GM12878 (cell line): ENCODE results near the gene IQSEC2. TPM values are rescaled to one million over a fixed set of nuclear protein-coding genes. Genes with fewer than 3 reads are reported as not detected.

Experiments
- ATAC-seq: fragments of 200-7000 bp; cut with Tn5 transposase; 3 replicates; pipeline ENCODE4 v1.9.1; 2020; ENCODE audit warnings: mild to moderate bottlenecking, moderate library complexity
- BruUV-seq: library from RNA; stranded (reverse); fragments of 400-500 nt; replicated peaks from 2 replicates; lab custom pipeline; 2021; lab: Mats Ljungman, UMichigan
- CTCF ChIA-PET: fragments of 300-600 bp; sonication (Branson Sonifier 250); formaldehyde crosslinking; extraction: SDS; loops from one replicate; lab custom pipeline; 2021; ENCODE audit warnings: inconsistent platforms; lab: Yijun Ruan, JAX
- POLR2A ChIA-PET: fragments of 350-600 bp; formaldehyde crosslinking; extraction: SDS; loops from one replicate; lab custom pipeline; 2021; ENCODE audit warnings: inconsistent platforms; lab: Charles Lee
- RAD21 ChIA-PET: fragments of 300-600 bp; sonication (Branson Sonifier 250); formaldehyde crosslinking; loops from one replicate; lab custom pipeline; 2023; ENCODE audit warnings: antibody characterized with exemption; ENCODE audit not compliant: unreplicated experiment; lab: Charles Lee
- SMC1A ChIA-PET: fragments of 300-600 bp; sonication (Branson Sonifier 250); formaldehyde crosslinking; loops from one replicate; lab custom pipeline; 2023; ENCODE audit not compliant: unreplicated experiment, uncharacterized antibody; lab: Charles Lee
- DNase-seq: peaks from one replicate; pipeline ENCODE4 v3.0.0-alpha.2; 2011; ENCODE audit warnings: low read depth, low spot score
- FAIRE-seq: peaks from 3 replicates; lab custom pipeline; 2011; peaks lifted over from hg19 to GRCh38; lab: Jason Lieb, UNC
- H2AFZ ChIP-seq: 2 replicates; pipeline ENCODE4 v1.6.0; 2011; ENCODE audit warnings: low read depth, low read length, control low read depth; ENCODE audit not compliant: control insufficient read depth
- H3K27ac ChIP-seq: 2 replicates; pipeline ENCODE4 v1.5.1; 2011; ENCODE audit warnings: control low read depth; ENCODE audit not compliant: control insufficient read depth, insufficient read depth
- H3K27me3 ChIP-seq, 2 experiments: replicated peaks in 1 of 2; 2 replicates each; pipeline versions ENCODE4 v1.6.0 to v1.6.1; 2011; ENCODE audit warnings: low read length in 1 of 2; ENCODE audit not compliant: control insufficient read depth in 2 of 2, insufficient read depth in 2 of 2
- H3K36me3 ChIP-seq, 2 experiments: 2 replicates each; pipeline ENCODE4 v1.5.1; 2011; ENCODE audit warnings: low read length in 1 of 2; ENCODE audit not compliant: control insufficient read depth in 2 of 2, insufficient read depth in 2 of 2
- H3K4me1 ChIP-seq: 2 replicates; pipeline ENCODE4 v1.6.1; 2011; ENCODE audit warnings: mild to moderate bottlenecking, low read length, moderate library complexity, mixed read lengths; ENCODE audit not compliant: control insufficient read depth, insufficient read depth
- H3K4me2 ChIP-seq: 2 replicates; pipeline ENCODE4 v1.6.0; 2011; ENCODE audit warnings: control low read depth; ENCODE audit not compliant: control insufficient read depth, insufficient read depth
- H3K4me3 ChIP-seq: fragments of 200-600 bp; sonication (generic); 2 replicates; pipeline ENCODE4 v1.5.1; 2016
- H3K79me2 ChIP-seq: 2 replicates; pipeline ENCODE4 v1.6.0; 2011; ENCODE audit warnings: low read length; ENCODE audit not compliant: control insufficient read depth, insufficient read depth
- H3K9ac ChIP-seq: 2 replicates; pipeline ENCODE4 v1.8.0; 2011; ENCODE audit warnings: low read length, control low read depth, mixed read lengths; ENCODE audit not compliant: control insufficient read depth, insufficient read depth
- H3K9me3 ChIP-seq: replicated peaks from 3 replicates; pipeline ENCODE4 v1.5.1; 2011; ENCODE audit warnings: mild to moderate bottlenecking, low read length; ENCODE audit not compliant: control insufficient read depth, insufficient read depth
- H4K20me1 ChIP-seq: 2 replicates; pipeline ENCODE4 v1.6.0; 2011; ENCODE audit not compliant: control insufficient read depth, insufficient read depth
- EZH2 ChIP-seq: IDR thresholded peaks from 2 replicates; pipeline ENCODE4 v1.6.1; 2012; ENCODE audit warnings: low read depth, mild to moderate bottlenecking, control low read depth, inconsistent platforms, low read length, borderline replicate concordance; ENCODE audit not compliant: control insufficient read depth
- JUND ChIP-seq: IDR thresholded peaks from 2 replicates; pipeline ENCODE4 v1.6.1; 2012; ENCODE audit warnings: low read depth, mild to moderate bottlenecking, low read length, improper control_type of control experiment, moderate library complexity
- KDM1A ChIP-seq: fragments of 200-600 bp; sonication (generic); IDR thresholded peaks from 2 replicates; pipeline ENCODE4 v1.6.1; 2016; ENCODE audit warnings: borderline replicate concordance
- POLR2AphosphoS5 ChIP-seq: IDR thresholded peaks from 2 replicates; pipeline ENCODE4 v1.6.1; 2011; ENCODE audit warnings: mild to moderate bottlenecking, low read length, inconsistent platforms
- RBBP5 ChIP-seq: fragments of 200-600 bp; sonication (generic); conservative IDR thresholded peaks from 2 replicates; pipeline ENCODE4 v1.6.1; 2016
- ZNF592 ChIP-seq: fragments of 450-650 bp; IDR thresholded peaks from 2 replicates; pipeline ENCODE4 v1.6.1; 2017; ENCODE audit warnings: mild to moderate bottlenecking, moderate library complexity
- WGBS: methylation state at CpG from one replicate; pipeline ENCODE4 v1.1.6; 2016; ENCODE audit warnings: low lambda C conversion rate; ENCODE audit not compliant: insufficient replicate concordance, insufficient coverage; ENCODE audit errors: missing lambda C conversion rate; 5-methylcytosine and 5-hydroxymethylcytosine counted together
- in situ Hi-C: fragments of 300-500 bp; cut with MboI; formaldehyde crosslinking; loops from 9 replicates; pipeline ENCODE4 v1.14.3; 2018; ENCODE audit warnings: mixed read lengths
- intact Hi-C: fragments of 100-400 bp; cut with micrococcal nuclease; formaldehyde crosslinking; loops from one replicate; pipeline ENCODE4 v1.14.2; 2022; ENCODE audit not compliant: unreplicated experiment
- polyA plus RNA-seq, 11 experiments: library from polyadenylated mRNA; depleted of rRNA in 4 of 11; unstranded in 6 of 11; stranded (reverse) in 5 of 11; fragments of >200 nt; fragmentation: Nextera tagmentation in 4 of 11; fragmentation: Illumina TruSeq in 1 of 11; extraction: Ambion mirVana in 4 of 11; extraction: Trizol in 1 of 11; gene quantifications; 1 replicate in 1 of 11; 2 replicates in 10 of 11; pipeline versions ENCODE4 v1.2.1 to v1.2.3, GENCODE V29; 2011 to 2016; ENCODE audit warnings: inconsistent platforms in 2 of 11, missing spikeins in 2 of 11, low read depth in 1 of 11
- total RNA-seq, 4 experiments: library from RNA; depleted of rRNA in 3 of 4; stranded (reverse); fragments of >200 nt in 3 of 4; fragmentation: Illumina TruSeq in 1 of 4; extraction: Trizol in 1 of 4; gene quantifications; 2 replicates each; pipeline versions ENCODE4 v1.2.1 to v1.2.3, GENCODE V29; 2013 to 2021
- TF ChIP-seq, protein P1 (sequence below), 3 experiments: IDR thresholded peaks in 2 of 3; conservative IDR thresholded peaks in 1 of 3; 2 replicates each; pipeline ENCODE4 v1.5.1; 2011; ENCODE audit warnings: low read depth in 3 of 3, low read length in 3 of 3, mild to moderate bottlenecking in 3 of 3, control low read depth in 2 of 3, moderate library complexity in 2 of 3, inconsistent platforms in 1 of 3, mixed read lengths in 1 of 3; ENCODE audit not compliant: control insufficient read depth in 2 of 3, insufficient read depth in 1 of 3; ENCODE audit errors: extremely low read depth in 1 of 3

IQSEC2 gene
- total and polyA plus RNA-seq, 10 of the 15 experiments (the other 5 are each of a cell fraction or from before 2014, with no cell fraction given) = 0.01 to 0.23 (median 0.04) TPM; not detected in 3

GRCh38 chrX:53244610-53245009, 36.8 kb downstream of the IQSEC2 start:
- H4K20me1 ChIP-seq = no peaks in the 10 kb centered on the region
- H3K79me2 ChIP-seq = no peaks in the 10 kb centered on the region
- no peaks in the 10 kb centered on the region for H3K9me3 ChIP-seq
- CTCF ChIA-PET = interaction anchor here (1.3 kb wide), 1 partner anchor 9 kb away, joined by 6 read pairs; no protein-coding TSS in a partner anchor
- H3K27me3 ChIP-seq = no peaks in the 10 kb centered on the region; a peak in 1 of 4 replicates
- intact Hi-C loops = no loop called here
- H3K9ac ChIP-seq = no peak overlapping the region
- FAIRE-seq (no peak), ATAC-seq (no peak)
- H3K36me3 ChIP-seq = no peaks in the 10 kb centered on the region
- TF ChIP-seq KDM1A (no peak), JUND (no peak), ZNF592 (no peak), RBBP5 (no peak), EZH2 (no peak), POLR2AphosphoS5 (no peak)
- TF ChIP-seq, protein P1, sequence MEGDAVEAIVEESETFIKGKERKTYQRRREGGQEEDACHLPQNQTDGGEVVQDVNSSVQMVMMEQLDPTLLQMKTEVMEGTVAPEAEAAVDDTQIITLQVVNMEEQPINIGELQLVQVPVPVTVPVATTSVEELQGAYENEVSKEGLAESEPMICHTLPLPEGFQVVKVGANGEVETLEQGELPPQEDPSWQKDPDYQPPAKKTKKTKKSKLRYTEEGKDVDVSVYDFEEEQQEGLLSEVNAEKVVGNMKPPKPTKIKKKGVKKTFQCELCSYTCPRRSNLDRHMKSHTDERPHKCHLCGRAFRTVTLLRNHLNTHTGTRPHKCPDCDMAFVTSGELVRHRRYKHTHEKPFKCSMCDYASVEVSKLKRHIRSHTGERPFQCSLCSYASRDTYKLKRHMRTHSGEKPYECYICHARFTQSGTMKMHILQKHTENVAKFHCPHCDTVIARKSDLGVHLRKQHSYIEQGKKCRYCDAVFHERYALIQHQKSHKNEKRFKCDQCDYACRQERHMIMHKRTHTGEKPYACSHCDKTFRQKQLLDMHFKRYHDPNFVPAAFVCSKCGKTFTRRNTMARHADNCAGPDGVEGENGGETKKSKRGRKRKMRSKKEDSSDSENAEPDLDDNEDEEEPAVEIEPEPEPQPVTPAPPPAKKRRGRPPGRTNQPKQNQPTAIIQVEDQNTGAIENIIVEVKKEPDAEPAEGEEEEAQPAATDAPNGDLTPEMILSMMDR (IDR thresholded peaks at IDR 0.05 in 2 of 3, conservative IDR thresholded peaks at IDR 0.05 in 1 of 3; ENCODE audit: control insufficient read depth in 2 of 3, extremely low read depth in 1 of 3, insufficient read depth in 1 of 3, low read depth in 3 of 3, low read length in 3 of 3) = peak in 2 of 3 experiments; percentile 6 to 36; a peak in 1 of 6 replicates
- TF ChIP-seq, all 136 proteins: peak for 1
- Histone ChIP-seq H3K4me1 (no peaks in the 10 kb centered on the region), H3K4me2 (no peak overlapping the region), H3K4me3 (no peak overlapping the region), H3K27ac (no peak overlapping the region), H2AFZ (no peak overlapping the region)
- DNase-seq = no peak
- in situ Hi-C loops = no loop called here
- no TSS peak for BruUV-seq
- ChIA-PET POLR2A (no interaction called here), SMC1A (no interaction called here), RAD21 (no interaction called here)
- WGBS = 3% methylated on average over 1 of the region's 1 CpG
